Keratinocyte (primary cell): ENCODE measurements around the gene TPRG1L. TPM values are rescaled to one million over a fixed set of nuclear protein-coding genes. Genes with fewer than 3 reads are reported as not detected.

Experiments
- DNase-seq: peaks from one replicate; pipeline ENCODE4 v3.0.0-alpha.2; 2011; ENCODE audit warnings: low read depth, missing footprints, low spot score
- FAIRE-seq: peaks from 2 replicates; lab custom pipeline; 2011; peaks lifted over from hg19 to GRCh38; lab: Jason Lieb, UNC
- H2AFZ ChIP-seq: 2 replicates; pipeline ENCODE4 v1.6.0; 2012; ENCODE audit warnings: low read length, control low read depth, inconsistent platforms; ENCODE audit not compliant: control insufficient read depth
- H3K27ac ChIP-seq: 2 replicates; pipeline ENCODE4 v1.5.1; 2011; ENCODE audit warnings: low read length; ENCODE audit not compliant: control insufficient read depth, insufficient read depth
- H3K27me3 ChIP-seq: 3 replicates; pipeline ENCODE4 v1.6.0; 2011; ENCODE audit warnings: low read length; ENCODE audit not compliant: control insufficient read depth, insufficient read depth; ENCODE audit errors: extremely low read depth
- H3K36me3 ChIP-seq, 2 experiments: 2 replicates in 1 of 2; 3 replicates in 1 of 2; pipeline ENCODE4 v1.5.1; 2011; ENCODE audit warnings: low read length in 2 of 2, mild to moderate bottlenecking in 1 of 2; ENCODE audit not compliant: control insufficient read depth in 2 of 2, insufficient read depth in 2 of 2; ENCODE audit errors: extremely low read depth in 1 of 2
- H3K4me1 ChIP-seq: 3 replicates; pipeline ENCODE4 v1.5.1; 2011; ENCODE audit warnings: low read length; ENCODE audit not compliant: control insufficient read depth, insufficient read depth; ENCODE audit errors: extremely low read depth
- H3K4me2 ChIP-seq: 3 replicates; pipeline ENCODE4 v1.6.0; 2011; ENCODE audit warnings: low read depth, low read length; ENCODE audit not compliant: control insufficient read depth, insufficient read depth; ENCODE audit errors: extremely low read depth
- H3K4me3 ChIP-seq, 3 experiments: fragments of 200-600 bp in 1 of 3; sonication (generic) in 1 of 3; 2 replicates in 2 of 3; 3 replicates in 1 of 3; pipeline ENCODE4 v1.5.1; 2011 to 2016; ENCODE audit warnings: low read length in 3 of 3, mild to moderate bottlenecking in 3 of 3, control low read depth in 2 of 3, inconsistent platforms in 1 of 3, low read depth in 1 of 3, mixed read lengths in 1 of 3, mixed run types in 1 of 3, moderate library complexity in 1 of 3; ENCODE audit not compliant: control insufficient read depth in 2 of 3, insufficient read depth in 2 of 3; ENCODE audit errors: extremely low read depth in 1 of 3
- H3K79me2 ChIP-seq: 2 replicates; pipeline ENCODE4 v1.6.0; 2012; ENCODE audit warnings: low read length; ENCODE audit not compliant: control insufficient read depth, insufficient read depth
- H3K9ac ChIP-seq: 3 replicates; pipeline ENCODE4 v1.6.0; 2011; ENCODE audit warnings: low read length; ENCODE audit not compliant: control insufficient read depth, insufficient read depth; ENCODE audit errors: extremely low read depth
- H3K9me1 ChIP-seq: 3 replicates; pipeline ENCODE4 v1.6.0; 2011; ENCODE audit warnings: low read length; ENCODE audit not compliant: control insufficient read depth, insufficient read depth; ENCODE audit errors: extremely low read depth
- H3K9me3 ChIP-seq: 2 replicates; pipeline ENCODE4 v1.5.1; 2012; ENCODE audit warnings: low read depth, low read length; ENCODE audit not compliant: control insufficient read depth
- H4K20me1 ChIP-seq: 3 replicates; pipeline ENCODE4 v1.6.0; 2011; ENCODE audit warnings: low read length; ENCODE audit not compliant: control insufficient read depth, insufficient read depth; ENCODE audit errors: extremely low read depth
- EZH2 ChIP-seq: IDR thresholded peaks from one replicate; pipeline ENCODE4 v1.6.1; 2012; ENCODE audit warnings: inconsistent platforms, mild to moderate bottlenecking, low read length, moderate library complexity
- dilution Hi-C: fragments of 300-500 bp; cut with MboI; formaldehyde crosslinking; loops from one replicate; pipeline ENCODE4 v1.7.0; 2020; ENCODE audit warnings: low sequenced_read_pairs; ENCODE audit not compliant: extremely low pct_ligation_motif_present
- polyA plus RNA-seq, 5 experiments: library from polyadenylated mRNA; depleted of rRNA in 3 of 5; stranded (reverse) in 3 of 5; stranded (forward) in 1 of 5; unstranded in 1 of 5; fragments of >200 nt; gene quantifications; 1 replicate in 1 of 5; 2 replicates in 3 of 5; 3 replicates in 1 of 5; pipeline versions ENCODE4 v1.2.1 to v1.2.3, GENCODE V29; 2011 to 2012; ENCODE audit warnings: missing spikeins in 2 of 5, low read depth in 1 of 5, low replicate concordance in 1 of 5
- TF ChIP-seq, protein P1 (sequence below), 3 experiments: IDR thresholded peaks in 1 of 3; conservative IDR thresholded peaks in 1 of 3; optimal IDR thresholded peaks in 1 of 3; 2 replicates in 2 of 3; 3 replicates in 1 of 3; pipeline versions ENCODE3 to v1.5.1; 2011; ENCODE audit warnings: low read length in 3 of 3, mild to moderate bottlenecking in 3 of 3, moderate library complexity in 2 of 3, control low read depth in 1 of 3, inconsistent platforms in 1 of 3; ENCODE audit not compliant: insufficient read depth in 2 of 3; ENCODE audit errors: extremely low read depth in 1 of 3

TPRG1L gene
- polyA plus RNA-seq, 1 donor (not counting 4 experiments of a cell fraction or from before 2014, with no cell fraction given): 57.4 TPM

DNA sequence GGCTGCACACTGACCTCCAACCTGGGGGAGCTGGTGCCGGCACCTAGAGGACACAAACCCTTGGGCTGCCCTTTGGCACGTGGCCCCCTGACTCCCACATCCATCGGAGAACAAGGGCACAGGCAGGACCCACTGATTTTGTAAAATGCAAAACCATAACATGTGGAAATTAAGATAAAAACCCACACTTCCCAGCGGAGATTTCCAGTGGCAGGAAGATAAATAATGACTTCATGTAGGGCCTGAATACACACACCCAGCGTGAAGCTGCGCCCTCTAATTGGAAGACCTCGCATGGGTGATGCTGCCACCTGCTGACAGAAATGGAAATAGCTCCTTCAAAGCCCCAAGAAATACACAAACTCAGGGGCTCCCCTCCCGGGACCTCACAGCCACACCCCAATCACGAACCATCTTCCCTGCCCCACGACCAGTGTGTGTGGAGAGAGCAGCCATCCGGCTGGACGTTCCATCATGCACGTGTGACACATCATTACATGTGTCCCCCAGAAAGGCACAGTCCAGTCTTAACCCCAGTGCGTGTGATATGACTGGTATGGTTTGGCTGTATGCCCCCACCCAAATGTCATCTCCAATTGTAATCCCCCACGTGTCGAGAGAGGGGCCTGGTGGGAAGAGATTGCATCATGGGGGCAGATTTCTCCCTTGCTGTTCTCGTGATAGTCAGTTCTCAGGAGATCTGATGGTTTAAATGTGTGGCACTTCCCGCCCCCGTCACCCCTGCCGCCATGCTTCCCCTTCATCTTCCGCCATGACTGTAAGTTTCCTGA lies 5.7 kb upstream of the TPRG1L start:
- H2AFZ ChIP-seq: no peak overlapping the region
- no peak overlapping the region for H3K27ac ChIP-seq
- H3K36me3 ChIP-seq: no peaks in the 10 kb centered on the region
- no peak overlapping the region for H3K9ac ChIP-seq
- peaks cover 9% of the 10 kb centered on the region for H3K4me1 ChIP-seq
- no peaks in the 10 kb centered on the region for H4K20me1 ChIP-seq
- no peaks in the 10 kb centered on the region for H3K79me2 ChIP-seq
- no peak overlapping the region for H3K4me3 ChIP-seq
- H3K9me3 ChIP-seq: no peaks in the 10 kb centered on the region
- dilution Hi-C loops: no loop called here
- DNase-seq (no peak), FAIRE-seq (peak; percentile 73)
- H3K9me1 ChIP-seq: no peaks in the 10 kb centered on the region
- no peaks in the 10 kb centered on the region for H3K27me3 ChIP-seq
- H3K4me2 ChIP-seq: no peak overlapping the region
- TF ChIP-seq EZH2: no peak
- TF ChIP-seq, protein P1, sequence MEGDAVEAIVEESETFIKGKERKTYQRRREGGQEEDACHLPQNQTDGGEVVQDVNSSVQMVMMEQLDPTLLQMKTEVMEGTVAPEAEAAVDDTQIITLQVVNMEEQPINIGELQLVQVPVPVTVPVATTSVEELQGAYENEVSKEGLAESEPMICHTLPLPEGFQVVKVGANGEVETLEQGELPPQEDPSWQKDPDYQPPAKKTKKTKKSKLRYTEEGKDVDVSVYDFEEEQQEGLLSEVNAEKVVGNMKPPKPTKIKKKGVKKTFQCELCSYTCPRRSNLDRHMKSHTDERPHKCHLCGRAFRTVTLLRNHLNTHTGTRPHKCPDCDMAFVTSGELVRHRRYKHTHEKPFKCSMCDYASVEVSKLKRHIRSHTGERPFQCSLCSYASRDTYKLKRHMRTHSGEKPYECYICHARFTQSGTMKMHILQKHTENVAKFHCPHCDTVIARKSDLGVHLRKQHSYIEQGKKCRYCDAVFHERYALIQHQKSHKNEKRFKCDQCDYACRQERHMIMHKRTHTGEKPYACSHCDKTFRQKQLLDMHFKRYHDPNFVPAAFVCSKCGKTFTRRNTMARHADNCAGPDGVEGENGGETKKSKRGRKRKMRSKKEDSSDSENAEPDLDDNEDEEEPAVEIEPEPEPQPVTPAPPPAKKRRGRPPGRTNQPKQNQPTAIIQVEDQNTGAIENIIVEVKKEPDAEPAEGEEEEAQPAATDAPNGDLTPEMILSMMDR (optimal IDR thresholded peaks at IDR 0.05 in 1 of 3, IDR thresholded peaks at IDR 0.05 in 1 of 3, conservative IDR thresholded peaks at IDR 0.05 in 1 of 3; ENCODE audit: extremely low read depth in 1 of 3, insufficient read depth in 2 of 3, low read length in 3 of 3): peak; percentile 74 to 83 (median 79)

DNA sequence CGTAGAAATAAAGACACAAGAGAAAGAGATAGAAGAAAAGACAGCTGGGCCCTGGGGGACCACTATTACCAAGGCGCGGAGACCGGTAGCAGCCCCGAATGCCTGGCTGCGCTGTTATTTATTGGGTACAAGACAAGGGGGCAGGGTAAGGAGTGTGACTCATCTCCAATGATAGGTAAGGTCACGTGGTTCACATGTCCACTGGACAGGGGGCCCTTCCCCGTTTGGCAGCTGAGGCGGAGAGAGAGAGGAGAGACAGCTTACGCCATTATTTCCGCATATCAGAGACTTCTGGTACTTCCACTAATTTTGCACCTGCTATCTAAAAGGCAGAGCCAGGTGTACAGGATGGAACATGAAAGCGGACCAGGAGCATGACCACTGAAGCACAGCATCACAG lies 4.1 kb upstream of the TPRG1L start:
- H3K27ac ChIP-seq: no peak overlapping the region
- no peaks in the 10 kb centered on the region for H3K9me3 ChIP-seq
- dilution Hi-C loops: no loop called here
- H4K20me1 ChIP-seq: no peaks in the 10 kb centered on the region
- no peaks in the 10 kb centered on the region for H3K36me3 ChIP-seq
- TF ChIP-seq, protein P1 (optimal IDR thresholded peaks at IDR 0.05 in 1 of 3, IDR thresholded peaks at IDR 0.05 in 1 of 3, conservative IDR thresholded peaks at IDR 0.05 in 1 of 3; ENCODE audit: extremely low read depth in 1 of 3, insufficient read depth in 2 of 3, low read length in 3 of 3): no peak
- TF ChIP-seq EZH2: no peak
- no peaks in the 10 kb centered on the region for H3K79me2 ChIP-seq
- no peaks in the 10 kb centered on the region for H3K9me1 ChIP-seq
- no peak for FAIRE-seq
- no peak overlapping the region for H2AFZ ChIP-seq
- no peak overlapping the region for H3K4me2 ChIP-seq
- no peak overlapping the region for H3K4me3 ChIP-seq
- peaks cover 13% of the 10 kb centered on the region for H3K4me1 ChIP-seq
- no peak overlapping the region for H3K9ac ChIP-seq
- no peak for DNase-seq
- H3K27me3 ChIP-seq: no peaks in the 10 kb centered on the region
